Loucy (cell line): Measurements from ENCODE around the gene IRX3.

ENCODE experiments used
- EZH2phosphoT487 ChIP-seq: fragments of 200-600 bp; IDR thresholded peaks from 2 replicates; pipeline ENCODE4 v1.6.1; 2018; ENCODE audit warnings: antibody characterized with exemption, mild to moderate bottlenecking, moderate library complexity, borderline replicate concordance
- TF ChIP-seq, protein P1 (sequence below): fragments of 200-600 bp; sonication (generic); conservative IDR thresholded peaks from 2 replicates; pipeline ENCODE4 v1.5.1; 2014; ENCODE audit warnings: mild to moderate bottlenecking, antibody characterized with exemption, low read length

DNA sequence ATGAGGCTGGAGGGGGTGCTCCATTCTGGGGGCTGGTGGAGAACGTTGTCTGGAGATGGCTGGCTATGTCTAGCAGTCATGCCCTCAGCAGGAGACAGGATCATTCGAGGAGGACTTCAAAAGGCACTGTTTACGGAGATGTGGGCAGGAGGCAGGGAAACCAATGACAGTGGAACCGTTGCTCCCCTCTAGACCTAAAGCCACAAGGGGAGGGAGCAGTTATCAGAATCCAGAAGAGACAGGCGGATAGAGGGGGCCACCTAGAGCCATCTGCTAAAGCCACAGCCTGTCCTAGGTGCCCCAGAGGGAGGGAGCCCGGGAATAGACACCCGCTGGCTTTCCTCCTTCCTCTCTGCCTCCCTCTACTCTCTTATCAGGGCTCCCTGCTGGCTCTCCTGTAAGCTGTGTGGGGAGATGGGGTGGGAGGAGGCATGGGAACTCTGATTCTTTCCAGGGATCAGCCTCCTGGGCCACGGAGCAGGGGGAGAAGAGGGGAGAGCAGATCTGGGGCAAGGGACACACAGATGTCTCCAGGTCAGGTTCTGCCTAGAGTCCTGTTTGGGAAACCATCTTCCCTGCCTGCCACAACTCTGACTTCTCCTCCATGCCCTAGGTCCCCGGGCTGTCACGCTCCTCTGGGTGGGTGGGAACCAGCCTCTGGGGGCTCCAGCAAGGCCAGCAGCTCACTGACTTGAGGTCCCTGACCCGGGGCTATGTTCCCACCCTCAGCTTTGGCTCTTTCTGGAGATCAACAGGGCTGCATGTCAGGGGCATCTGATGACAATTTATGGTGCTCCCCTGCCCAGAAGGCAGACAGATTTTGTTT, 42.3 kb downstream of the IRX3 start:
- TF ChIP-seq, protein P1, sequence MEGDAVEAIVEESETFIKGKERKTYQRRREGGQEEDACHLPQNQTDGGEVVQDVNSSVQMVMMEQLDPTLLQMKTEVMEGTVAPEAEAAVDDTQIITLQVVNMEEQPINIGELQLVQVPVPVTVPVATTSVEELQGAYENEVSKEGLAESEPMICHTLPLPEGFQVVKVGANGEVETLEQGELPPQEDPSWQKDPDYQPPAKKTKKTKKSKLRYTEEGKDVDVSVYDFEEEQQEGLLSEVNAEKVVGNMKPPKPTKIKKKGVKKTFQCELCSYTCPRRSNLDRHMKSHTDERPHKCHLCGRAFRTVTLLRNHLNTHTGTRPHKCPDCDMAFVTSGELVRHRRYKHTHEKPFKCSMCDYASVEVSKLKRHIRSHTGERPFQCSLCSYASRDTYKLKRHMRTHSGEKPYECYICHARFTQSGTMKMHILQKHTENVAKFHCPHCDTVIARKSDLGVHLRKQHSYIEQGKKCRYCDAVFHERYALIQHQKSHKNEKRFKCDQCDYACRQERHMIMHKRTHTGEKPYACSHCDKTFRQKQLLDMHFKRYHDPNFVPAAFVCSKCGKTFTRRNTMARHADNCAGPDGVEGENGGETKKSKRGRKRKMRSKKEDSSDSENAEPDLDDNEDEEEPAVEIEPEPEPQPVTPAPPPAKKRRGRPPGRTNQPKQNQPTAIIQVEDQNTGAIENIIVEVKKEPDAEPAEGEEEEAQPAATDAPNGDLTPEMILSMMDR = no peak
- TF ChIP-seq EZH2phosphoT487 = no peak
